ENCODE results near the gene MTERF1.
A peak's percentile ranks its signal among the peaks of the same experiment; 100 is the strongest.
"Not testable (repeated sequence)": the region's sequence is repeated elsewhere in the genome, so short reads cannot be mapped to it uniquely, and the experiment has no call there.

The MTERF1 gene, protein sequence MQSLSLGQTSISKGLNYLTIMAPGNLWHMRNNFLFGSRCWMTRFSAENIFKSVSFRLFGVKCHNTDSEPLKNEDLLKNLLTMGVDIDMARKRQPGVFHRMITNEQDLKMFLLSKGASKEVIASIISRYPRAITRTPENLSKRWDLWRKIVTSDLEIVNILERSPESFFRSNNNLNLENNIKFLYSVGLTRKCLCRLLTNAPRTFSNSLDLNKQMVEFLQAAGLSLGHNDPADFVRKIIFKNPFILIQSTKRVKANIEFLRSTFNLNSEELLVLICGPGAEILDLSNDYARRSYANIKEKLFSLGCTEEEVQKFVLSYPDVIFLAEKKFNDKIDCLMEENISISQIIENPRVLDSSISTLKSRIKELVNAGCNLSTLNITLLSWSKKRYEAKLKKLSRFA

GRCh38 chr7:91880413-91881241 is at the start of gene MTERF1:
MTERF1 (minus strand) TSS chr7:91880702; CDS start chr7:91880083, 619 bp downstream.
- peak; percentile 96 for DNase-seq

GRCh38 chr7:91929463-91929862 is 49.0 kb upstream of the MTERF1 start:
- no peak for DNase-seq

GRCh38 chr7:91927912-91928311 is 47.4 kb upstream of the MTERF1 start:
- no peak for DNase-seq

DNA sequence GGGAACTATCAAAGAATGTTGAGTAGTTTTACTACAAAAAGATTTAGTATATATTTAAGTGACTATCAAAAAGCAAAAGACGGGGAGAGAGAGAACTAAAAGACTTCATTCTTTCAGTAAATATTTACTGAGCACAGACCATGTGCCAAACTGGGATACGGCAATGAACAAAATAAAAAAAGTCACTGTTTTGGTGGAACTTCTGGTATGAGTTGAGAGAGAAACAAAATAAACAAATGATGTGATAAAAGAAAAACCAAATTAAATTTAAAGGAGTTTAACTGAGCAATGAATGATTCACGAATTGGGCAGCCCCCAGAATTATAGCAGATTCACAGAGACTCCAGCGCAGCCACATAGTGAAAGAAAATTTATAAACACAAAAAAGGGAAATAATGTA is 42.4 kb upstream of the MTERF1 start:
- DNase-seq = no peak

DNA sequence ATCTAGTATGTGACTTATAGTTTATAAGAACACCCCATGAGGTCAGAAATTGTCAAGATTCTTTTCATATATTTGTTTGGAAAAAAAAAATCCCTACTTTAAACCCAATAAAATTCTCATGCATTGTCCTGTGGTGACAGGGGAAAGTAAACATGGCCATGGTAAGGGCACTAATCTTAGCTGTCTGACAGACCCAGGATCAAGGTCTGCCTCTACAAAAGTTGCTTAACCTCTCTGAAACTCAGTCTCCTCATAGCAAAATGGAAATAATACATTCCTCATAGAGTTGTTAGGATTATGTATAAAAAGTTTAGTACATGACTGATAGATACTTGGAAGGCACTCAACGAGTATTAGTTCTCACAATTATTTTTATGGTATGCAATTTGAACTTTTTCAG is 37.9 kb upstream of the MTERF1 start:
- no peak for DNase-seq

DNA sequence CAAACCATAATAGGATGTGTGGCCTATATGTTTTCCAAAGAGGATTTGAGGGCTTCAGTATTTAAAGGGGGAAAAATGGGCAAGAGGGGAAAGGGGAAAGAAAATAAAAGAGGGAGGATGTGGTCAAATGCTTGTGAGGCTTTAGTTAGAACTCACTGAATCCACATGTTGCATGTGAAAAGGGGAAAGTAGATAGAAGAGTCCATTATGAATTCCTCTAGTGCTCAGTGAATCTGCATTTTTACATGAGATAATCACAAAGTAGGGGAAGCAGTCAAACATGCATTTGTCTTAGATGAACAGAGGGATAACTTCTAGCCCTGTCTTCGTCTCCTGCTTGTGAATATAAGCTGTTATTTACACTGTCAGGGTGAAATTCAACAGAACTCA is 35.5 kb upstream of the MTERF1 start:
- no peak for DNase-seq

DNA sequence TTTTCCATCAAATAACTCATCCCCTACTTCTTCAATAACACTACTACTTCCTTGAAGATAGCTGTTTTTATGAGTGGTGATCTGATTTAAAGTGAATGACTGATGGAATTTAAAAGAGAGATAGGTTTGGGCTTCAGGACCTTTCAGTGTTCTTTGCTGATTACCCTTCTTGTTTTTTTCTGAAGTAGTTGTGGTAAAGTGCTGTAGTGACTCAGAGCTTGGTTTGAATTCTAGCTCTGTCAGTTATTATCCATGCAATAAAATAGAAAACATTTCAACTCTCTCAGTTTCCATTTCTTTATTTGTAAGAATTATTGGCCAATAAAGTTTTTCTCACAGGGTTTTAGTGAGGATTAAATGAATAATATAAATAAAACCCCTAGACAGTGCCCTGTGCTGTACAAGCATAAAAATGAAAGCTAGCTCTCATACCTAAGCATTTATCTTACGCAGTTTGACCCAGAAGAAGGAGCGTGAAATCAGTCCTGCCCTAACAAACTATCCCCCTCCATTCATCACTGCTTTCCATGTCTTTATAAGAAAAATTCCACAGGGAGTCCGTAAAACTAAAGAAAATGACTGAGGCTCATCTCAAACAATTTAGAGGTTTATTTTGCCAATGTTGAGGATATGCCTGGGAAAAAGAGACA is 35.0 kb upstream of the MTERF1 start:
- no peak for DNase-seq

DNA sequence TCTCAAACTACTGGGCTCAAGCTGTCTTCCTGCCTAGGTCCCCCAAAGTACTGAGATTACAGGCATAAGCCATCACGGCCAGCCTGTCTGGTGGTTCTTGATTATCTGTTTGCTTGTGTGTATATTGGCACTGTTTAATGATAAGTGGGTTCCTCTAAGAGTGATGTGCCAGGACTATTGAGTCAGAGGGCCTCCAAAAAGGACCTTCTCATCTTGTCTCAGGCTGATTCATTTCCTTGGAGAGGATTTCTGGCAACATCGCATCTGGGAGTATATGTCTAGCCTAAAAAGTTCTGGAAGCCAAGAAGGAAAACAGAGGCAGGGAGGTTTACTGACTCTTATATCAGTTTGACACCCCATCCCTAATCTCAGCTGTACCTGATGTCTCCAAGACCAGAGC is 33.1 kb upstream of the MTERF1 start:
- no peak for DNase-seq

DNA sequence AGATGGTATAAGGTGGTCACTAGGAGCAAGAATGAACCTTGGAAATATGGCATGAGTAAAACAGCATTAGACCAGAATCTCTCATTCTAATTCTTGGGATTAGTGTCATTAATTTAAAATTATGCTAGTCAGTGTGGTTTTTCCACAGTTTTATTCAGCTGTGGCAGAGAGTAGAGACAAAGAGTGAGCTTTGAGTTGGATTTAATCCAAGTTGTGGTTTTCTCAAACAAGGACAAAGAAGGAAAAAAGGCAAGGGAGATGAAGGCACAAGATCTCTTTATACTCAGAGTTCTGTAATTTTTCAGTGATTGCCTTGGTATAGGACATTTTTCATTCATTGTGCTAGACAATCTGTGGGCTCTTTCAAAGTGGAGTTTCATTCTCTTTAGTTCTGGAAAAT is 32.0 kb upstream of the MTERF1 start:
- DNase-seq = no peak

- DNase-seq = no peak
Measured at GRCh38 chr7:91911121-91911520, 30.6 kb upstream of the MTERF1 start.

DNA sequence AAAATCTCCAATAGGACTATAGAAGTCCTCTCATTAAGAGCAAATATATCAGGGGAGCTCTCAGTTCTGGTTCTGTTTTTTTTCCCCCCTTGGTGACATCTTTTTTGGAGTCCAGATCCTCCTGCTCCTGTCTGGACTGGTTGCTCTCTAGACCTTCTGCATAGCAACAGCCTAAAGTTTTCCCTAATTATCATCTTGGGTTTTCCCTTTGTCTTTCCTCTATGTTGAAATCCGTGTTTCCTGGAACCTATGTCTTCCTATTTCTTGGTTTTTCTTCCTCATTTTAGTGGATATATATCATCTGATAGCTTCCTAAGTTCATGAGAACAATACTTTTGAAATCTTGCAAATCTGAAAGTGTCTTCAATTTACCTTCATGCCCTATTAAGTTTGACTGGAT is 29.7 kb upstream of the MTERF1 start:
- no peak for DNase-seq

DNA sequence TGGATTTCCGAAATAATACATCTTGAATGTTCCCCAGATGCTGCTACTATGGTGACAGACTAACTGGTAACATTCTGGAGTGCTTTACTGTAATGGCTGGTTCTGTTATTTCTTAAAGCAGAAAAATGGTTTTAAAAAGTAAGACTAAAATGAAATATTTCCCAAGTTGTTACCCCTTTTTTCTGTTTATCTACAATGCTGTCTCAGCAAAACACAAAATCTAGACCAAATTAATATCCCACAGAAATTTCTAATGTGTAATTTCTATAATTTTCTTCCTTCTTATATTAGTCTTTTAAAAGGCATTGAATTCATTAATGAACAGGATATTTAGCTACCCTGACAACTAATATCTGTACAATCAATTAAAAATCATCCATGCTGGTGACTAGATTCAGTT is 19.1 kb upstream of the MTERF1 start:
- no peak for DNase-seq

GRCh38 chr7:91898240-91898992 is 17.9 kb upstream of the MTERF1 start:
- no peak for DNase-seq

DNA sequence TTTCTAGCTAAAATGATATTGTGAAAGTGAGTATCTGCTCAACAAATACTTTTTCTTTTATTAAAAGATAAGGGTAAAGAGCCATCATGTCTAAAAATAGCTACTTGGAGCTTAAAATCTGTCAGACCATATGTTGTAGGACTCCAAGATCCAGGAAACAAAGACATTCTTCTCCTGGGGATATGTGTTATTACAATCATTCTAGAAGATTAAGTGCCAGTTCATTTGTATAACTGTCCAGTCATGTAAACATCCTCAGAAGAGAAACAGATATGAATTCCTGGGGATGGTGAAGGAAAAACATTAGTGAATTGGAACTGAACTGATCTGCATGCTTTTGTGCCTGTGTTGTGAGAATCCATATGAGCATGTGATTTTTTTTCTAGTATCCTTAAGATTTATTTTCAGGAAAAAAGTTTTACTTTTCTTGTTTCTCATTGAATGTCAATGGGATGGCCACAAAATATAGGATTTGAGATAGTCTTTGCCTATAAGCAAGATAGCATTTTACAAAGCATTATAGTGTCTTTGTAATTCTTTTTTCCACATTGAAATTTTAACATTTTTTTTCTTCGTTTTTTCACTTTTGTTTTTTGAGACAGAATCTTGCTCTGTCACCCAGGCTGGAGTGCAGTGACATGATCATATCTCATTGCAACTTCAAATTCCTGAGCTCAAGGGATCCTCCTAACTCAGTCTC is 14.4 kb upstream of the MTERF1 start:
- no peak for DNase-seq

DNA sequence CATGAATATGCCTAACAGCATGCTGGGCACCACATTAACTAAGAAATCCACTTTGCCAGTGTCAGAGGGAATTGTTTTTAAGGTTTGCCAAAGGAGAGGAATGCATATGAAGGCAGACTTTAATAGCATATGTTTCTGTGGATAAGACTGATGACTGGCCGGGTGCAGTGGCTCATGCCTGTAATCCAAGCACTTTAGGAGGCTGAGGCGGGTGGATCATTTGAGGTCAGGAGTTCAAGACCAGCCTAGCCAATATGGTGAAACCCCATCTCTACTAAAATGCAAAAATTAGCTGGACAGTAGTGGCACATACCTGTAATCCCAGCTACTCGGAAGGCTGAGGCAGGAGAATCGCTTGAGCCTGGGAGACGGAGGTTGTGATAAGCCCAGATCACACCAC is 13.2 kb upstream of the MTERF1 start:
- not testable (repeated sequence) for DNase-seq

DNA sequence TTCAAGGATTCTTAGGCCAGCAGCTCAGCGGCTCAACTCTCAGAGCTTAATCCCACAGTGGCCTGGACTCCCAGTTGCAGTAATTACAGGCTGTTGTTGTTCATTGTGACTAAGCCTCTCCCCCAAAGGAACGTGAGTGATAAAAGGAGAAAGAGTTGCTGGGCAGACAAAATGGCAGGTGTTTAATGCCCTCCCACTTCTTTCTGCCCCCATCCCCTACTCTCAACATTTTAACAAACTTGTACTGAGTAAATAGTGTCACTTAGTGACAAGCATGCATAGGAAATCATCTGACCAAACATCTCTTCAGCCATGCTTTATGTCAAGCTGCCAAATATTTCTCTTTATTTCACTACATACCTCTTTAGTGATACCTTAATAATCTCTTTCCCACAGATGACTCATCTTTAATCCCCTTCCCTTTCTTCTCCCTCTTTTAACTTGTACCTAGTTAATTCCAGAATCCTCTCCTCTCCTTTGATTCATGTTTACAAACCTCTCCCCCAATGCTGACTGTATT is 12.4 kb upstream of the MTERF1 start:
- no peak for DNase-seq

DNA sequence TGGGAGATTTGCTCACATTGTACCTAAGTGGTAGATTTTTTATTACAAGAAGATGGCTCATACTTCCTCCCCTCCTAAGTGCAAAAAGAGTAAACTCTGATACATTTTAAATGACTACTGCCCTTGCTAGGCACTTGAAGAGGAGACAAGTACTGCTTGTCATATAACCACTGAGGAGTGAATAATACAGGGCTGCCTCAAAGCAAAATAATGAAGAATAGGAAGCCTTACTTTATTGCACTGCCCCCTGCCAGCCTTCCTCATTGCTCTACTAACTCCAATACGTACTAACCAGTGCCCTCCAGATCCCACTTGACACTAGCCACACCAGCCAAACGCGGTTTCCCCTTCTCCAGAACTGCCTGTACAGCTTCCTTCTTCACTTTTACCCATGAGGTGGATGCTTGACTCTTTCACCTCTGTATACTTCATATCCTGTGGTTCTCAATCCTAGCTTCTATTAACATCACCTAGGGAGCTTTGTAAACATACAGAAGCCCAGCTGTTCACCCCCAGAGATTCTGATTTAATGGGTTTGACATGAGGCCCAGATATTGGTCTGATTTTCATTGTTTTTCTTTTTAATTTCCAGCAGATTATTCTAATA is 11.7 kb upstream of the MTERF1 start:
- DNase-seq = no peak

DNA sequence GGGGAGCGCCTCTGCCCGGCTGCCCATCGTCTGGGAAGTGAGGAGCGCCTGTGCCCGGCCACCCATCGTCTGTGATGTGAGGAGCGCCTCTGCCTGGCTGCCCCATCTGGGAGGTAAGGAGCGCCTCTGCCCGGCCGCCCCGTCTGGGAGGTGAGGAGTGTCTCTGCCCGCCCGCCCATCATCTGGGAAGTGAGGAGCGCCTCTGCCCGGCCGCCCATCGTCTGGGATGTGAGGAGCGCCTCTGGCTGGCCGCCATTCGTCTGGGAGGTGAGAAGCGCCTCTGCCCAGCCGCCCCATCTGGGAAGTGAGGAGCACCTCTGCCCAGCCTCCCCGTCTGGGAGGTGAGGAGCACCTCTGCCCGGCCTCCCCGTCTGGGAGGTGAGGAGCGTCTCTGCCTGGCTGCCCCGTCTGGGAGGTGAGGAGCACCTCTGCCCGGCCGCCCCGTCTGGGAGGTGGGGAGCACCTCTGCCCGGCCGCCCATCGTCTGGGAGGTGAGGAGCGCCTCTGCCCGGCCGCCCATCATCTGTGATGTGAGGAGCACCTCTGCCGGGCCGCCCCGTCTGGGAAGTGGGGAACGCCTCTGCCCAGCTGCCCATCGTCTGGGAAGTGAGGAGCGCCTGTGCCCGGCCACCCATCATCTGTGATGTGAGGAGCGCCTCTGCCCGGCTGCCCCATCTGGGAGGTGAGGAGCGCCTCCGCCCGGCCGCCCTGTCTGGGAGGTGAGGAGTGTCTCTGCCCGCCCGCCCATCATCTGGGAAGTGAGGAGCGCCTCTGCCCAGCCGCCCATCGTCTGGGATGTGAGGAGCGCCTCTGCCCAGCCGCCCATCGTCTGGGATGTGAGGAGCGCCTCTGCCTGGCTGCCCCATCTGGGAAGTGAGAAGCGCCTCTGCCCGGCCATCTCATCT is 8.0 kb upstream of the MTERF1 start:
- DNase-seq = not testable (repeated sequence)

GRCh38 chr7:91887336-91888213 is 7.1 kb upstream of the MTERF1 start:
- not testable (repeated sequence) for DNase-seq
